Thoracic aorta endothelial cell (primary cell): ENCODE data around the gene TMIGD1. TPM values are rescaled to one million over a fixed set of nuclear protein-coding genes. Genes with fewer than 3 reads are reported as not detected.

ENCODE experiments used
- small RNA-seq: library from RNA; depleted of rRNA; stranded (forward); fragments of <200 nt; gene quantifications from one replicate; pipeline ENCODE3, GENCODE V24; 2012
- total RNA-seq: library from RNA; depleted of rRNA; stranded (reverse); fragments of >200 nt; gene quantifications from 2 replicates; pipeline ENCODE4 v1.2.3, GENCODE V29; 2012

The TMIGD1 gene
- total RNA-seq = not detected in 2 replicates

GRCh38 chr17:30333503-30334360 lies at the start of gene TMIGD1:
TMIGD1 (minus strand) TSS chr17:30334057; CDS start chr17:30332133, 1,924 bp downstream.

GRCh38 chr17:30378825-30379302 lies 45.0 kb upstream of the TMIGD1 start, which contains the start of gene CPD:
CPD (plus strand) TSS chr17:30378927; CDS start chr17:30378981, 54 bp downstream.

GRCh38 chr17:30291543-30292285 lies 42.1 kb downstream of the TMIGD1 start, which contains the start of gene BLMH:
BLMH (minus strand) TSS chr17:30291944; CDS start chr17:30291819, 125 bp downstream.

Small RNA genes within 50 kb of the gene (small RNA-seq; reads per million reads assigned to genes)
- gene RF00019 (not detected), gene RNU6-1267P (not detected), gene RNU6-990P (not detected)

Other genes with a start within 250 kb of the TMIGD1 start
- 16.8 and 18.0 TPM in 2 replicates for gene NSRP1, start 217.2 kb downstream of the TMIGD1 start, total RNA-seq
- gene SLC6A4, start 98.4 kb downstream of the TMIGD1 start, total RNA-seq = 0.13 TPM in 1 of 2 replicates, not detected in the other
- 62.2 and 75.1 TPM in 2 replicates for gene BLMH, start 42.1 kb downstream of the TMIGD1 start, total RNA-seq
- 158 and 161 TPM in 2 replicates for gene CPD, start 44.9 kb upstream of the TMIGD1 start, total RNA-seq
- gene GOSR1, start 143.4 kb upstream of the TMIGD1 start, total RNA-seq = 30.9 and 33.7 TPM in 2 replicates